ENCODE measurements around the gene SRP68. TPM values are rescaled to one million over a fixed set of nuclear protein-coding genes. Genes with fewer than 3 reads are reported as not detected.
A peak's percentile ranks its signal among the peaks of the same experiment; 100 is the strongest.

Gene SRP68
- polyA plus RNA-seq, 1 of the 3 experiments (the other 2 are of a cell fraction), result 76.8 TPM

- Histone ChIP-seq H3K4me1 (ENCODE audit: control insufficient read depth in 1 of 2, insufficient read depth in 2 of 2, low read depth in 1 of 2, low read length in 1 of 2) (peaks cover 10 to 13% of the 10 kb centered on the region in 2 experiments; a peak in 2 of 4 replicates), H3K9ac (no peak overlapping the region), H3K4me2 (peak overlapping the region; percentile 15; the same call in 1 of the 2 replicates), H3K27me3 (ENCODE audit: insufficient read depth) (no peaks in the 10 kb centered on the region), H3K9me2 (no peaks in the 10 kb centered on the region), H3K27ac (ENCODE audit: low read depth in 2 of 2, low read length in 1 of 2) (no peak overlapping the region), H4K20me1 (ENCODE audit: insufficient read depth) (no peaks in the 10 kb centered on the region), H3K4me3 (ENCODE audit: low read depth in 2 of 2, low read length in 1 of 2) (no peak overlapping the region), H2AFZ (ENCODE audit: low read depth) (peak overlapping the region; percentile 58; the same call in 1 of the 2 replicates), H3K9me3 (no peaks in the 10 kb centered on the region), H3K36me3 (replicated peaks in 1 of 2; ENCODE audit: control insufficient read depth in 1 of 2, insufficient read depth in 2 of 2, low read length in 1 of 2) (no peaks in the 10 kb centered on the region), H3K79me2 (ENCODE audit: insufficient read depth) (no peaks in the 10 kb centered on the region), H3F3A (replicated peaks; ENCODE audit: insufficient read depth) (no peaks in the 10 kb centered on the region)
- 69% methylated on average over 15 of the region's 15 CpGs for WGBS (ENCODE audit: low lambda C conversion rate)
- ChIA-PET POLR2A (interaction anchor here (0.6 to 1.4 kb wide), 5 partner anchors 23 to 233 kb away, joined by 3 to 5 read pairs (median 4); partner anchors contain the start of genes MRPL38 and TRIM47), CTCF (interaction anchor here (0.6 to 14.6 kb wide), 74 partner anchors 10 to 385 kb away, joined by 3 to 231 read pairs (median 6); partner anchors contain the start of genes CDK3, EXOC7, GALR2 and MRPL38)
- DNase-seq, result no peak
- no peak for TF ChIP-seq NRF1 (IDR thresholded peaks at IDR 0.05; ENCODE audit: low read depth, low read length)
These were observed 58.9 kb downstream of the SRP68 start for GRCh38 chr17:76013377-76013932.

DNA sequence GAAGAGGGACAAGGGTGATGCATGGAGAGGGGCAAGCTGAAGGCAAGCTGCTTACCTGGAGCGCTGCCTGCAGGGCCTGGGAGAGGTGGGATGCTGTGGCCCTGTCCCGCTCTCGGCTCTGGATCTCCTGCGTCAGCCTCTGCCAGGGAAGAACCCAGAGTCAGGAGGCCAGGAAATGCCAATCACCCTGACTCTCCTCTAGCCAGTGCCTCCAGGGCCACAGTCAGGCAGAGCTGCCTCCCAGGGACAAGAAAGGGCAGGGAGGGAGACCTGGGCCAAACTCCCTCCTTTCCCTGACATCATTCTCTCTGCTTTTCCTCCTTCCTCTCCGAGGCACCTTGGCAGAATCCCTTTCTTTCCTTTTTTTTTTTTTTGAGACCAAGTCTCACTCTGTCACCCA lies 60.4 kb downstream of the SRP68 start:
- TF ChIP-seq ZBTB33 (IDR thresholded peaks at IDR 0.05; ENCODE audit: borderline replicate concordance, low read depth) (no peak), MEF2A (IDR thresholded peaks at IDR 0.05; ENCODE audit: borderline replicate concordance, low read depth) (no peak), NRF1 (IDR thresholded peaks at IDR 0.05; ENCODE audit: low read depth, low read length) (no peak), FOXM1 (IDR thresholded peaks at IDR 0.05; ENCODE audit: low read depth) (no peak), MXI1 (IDR thresholded peaks at IDR 0.05; ENCODE audit: low read depth, low read length) (no peak), FOXJ3 (CRISPR knock-in tag; IDR thresholded peaks at IDR 0.05) (no peak), PBX3 (IDR thresholded peaks at IDR 0.05) (no peak), MAX (IDR thresholded peaks at IDR 0.05; ENCODE audit: low read depth) (no peak), GATA2 (CRISPR knock-in tag; IDR thresholded peaks at IDR 0.05) (no peak)
- TF ChIP-seq, protein P1, sequence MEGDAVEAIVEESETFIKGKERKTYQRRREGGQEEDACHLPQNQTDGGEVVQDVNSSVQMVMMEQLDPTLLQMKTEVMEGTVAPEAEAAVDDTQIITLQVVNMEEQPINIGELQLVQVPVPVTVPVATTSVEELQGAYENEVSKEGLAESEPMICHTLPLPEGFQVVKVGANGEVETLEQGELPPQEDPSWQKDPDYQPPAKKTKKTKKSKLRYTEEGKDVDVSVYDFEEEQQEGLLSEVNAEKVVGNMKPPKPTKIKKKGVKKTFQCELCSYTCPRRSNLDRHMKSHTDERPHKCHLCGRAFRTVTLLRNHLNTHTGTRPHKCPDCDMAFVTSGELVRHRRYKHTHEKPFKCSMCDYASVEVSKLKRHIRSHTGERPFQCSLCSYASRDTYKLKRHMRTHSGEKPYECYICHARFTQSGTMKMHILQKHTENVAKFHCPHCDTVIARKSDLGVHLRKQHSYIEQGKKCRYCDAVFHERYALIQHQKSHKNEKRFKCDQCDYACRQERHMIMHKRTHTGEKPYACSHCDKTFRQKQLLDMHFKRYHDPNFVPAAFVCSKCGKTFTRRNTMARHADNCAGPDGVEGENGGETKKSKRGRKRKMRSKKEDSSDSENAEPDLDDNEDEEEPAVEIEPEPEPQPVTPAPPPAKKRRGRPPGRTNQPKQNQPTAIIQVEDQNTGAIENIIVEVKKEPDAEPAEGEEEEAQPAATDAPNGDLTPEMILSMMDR (IDR thresholded peaks at IDR 0.05), result no peak
- Histone ChIP-seq H3K27ac (ENCODE audit: low read depth in 2 of 2, low read length in 1 of 2) (no peak overlapping the region), H3K79me2 (ENCODE audit: insufficient read depth) (no peaks in the 10 kb centered on the region), H3F3A (replicated peaks; ENCODE audit: insufficient read depth) (no peaks in the 10 kb centered on the region), H3K27me3 (ENCODE audit: insufficient read depth) (no peaks in the 10 kb centered on the region), H3K9ac (no peak overlapping the region), H3K4me2 (no peak overlapping the region), H2AFZ (ENCODE audit: low read depth) (no peak overlapping the region), H3K4me1 (ENCODE audit: control insufficient read depth in 1 of 2, insufficient read depth in 2 of 2, low read depth in 1 of 2, low read length in 1 of 2) (peaks cover 10% of the 10 kb centered on the region in 2 experiments; a peak in 2 of 4 replicates), H3K4me3 (ENCODE audit: low read depth in 2 of 2, low read length in 1 of 2) (no peak overlapping the region), H3K9me2 (no peaks in the 10 kb centered on the region), H4K20me1 (ENCODE audit: insufficient read depth) (no peaks in the 10 kb centered on the region), H3K9me3 (no peaks in the 10 kb centered on the region), H3K36me3 (replicated peaks in 1 of 2; ENCODE audit: control insufficient read depth in 1 of 2, insufficient read depth in 2 of 2, low read length in 1 of 2) (no peaks in the 10 kb centered on the region)
- ChIA-PET POLR2A (no interaction called here), CTCF (interaction anchor here (0.7 to 14.6 kb wide), 14 partner anchors 10 to 273 kb away, joined by 3 to 231 read pairs (median 4); partner anchors contain the start of genes CDK3, MRPL38 and WBP2)
- 80% methylated on average over 4 of the region's 5 CpGs for WGBS (ENCODE audit: low lambda C conversion rate)
- no peak for DNase-seq
